HG03469 (cell line): Measurements from ENCODE around the gene TNRC6C.

ENCODE experiments used
- ATAC-seq: cut with Tn5 transposase; IDR thresholded peaks from one replicate; pipeline ENCODE4 v1.9.1; 2021; ENCODE audit warnings: mild to moderate bottlenecking, moderate library complexity, moderate number of reproducible peaks; ENCODE audit not compliant: unreplicated experiment

The TNRC6C gene

GRCh38 chr17:77957857-77958715 lies at the start of gene TNRC6C:
Gene TNRC6C (plus strand): TSS chr17:77958703. CDS start chr17:78004207, 45,504 bp downstream.
- peak; percentile 54 for ATAC-seq

GRCh38 chr17:77909236-77909635 lies 49.3 kb upstream of the TNRC6C start:
- no peak for ATAC-seq

- ATAC-seq, result no peak
Measured at GRCh38 chr17:77909816-77910215, 48.7 kb upstream of the TNRC6C start.

GRCh38 chr17:77914385-77915254 lies 43.9 kb upstream of the TNRC6C start:
- ATAC-seq, result no peak

GRCh38 chr17:77915594-77916021 lies 42.9 kb upstream of the TNRC6C start:
- no peak for ATAC-seq

GRCh38 chr17:77916264-77916663 lies 42.2 kb upstream of the TNRC6C start:
- ATAC-seq, result no peak

- no peak for ATAC-seq
Measured at GRCh38 chr17:77916703-77917481, 41.6 kb upstream of the TNRC6C start.

GRCh38 chr17:77919276-77919675 lies 39.2 kb upstream of the TNRC6C start:
- ATAC-seq, result no peak

- ATAC-seq, result no peak
Measured at GRCh38 chr17:77923135-77923534, 35.4 kb upstream of the TNRC6C start.

GRCh38 chr17:77923776-77924513 lies 34.6 kb upstream of the TNRC6C start:
- ATAC-seq, result no peak

- no peak for ATAC-seq
Measured at GRCh38 chr17:77924757-77925336, 33.7 kb upstream of the TNRC6C start.

GRCh38 chr17:77925831-77926543 lies 32.5 kb upstream of the TNRC6C start:
- ATAC-seq, result no peak

GRCh38 chr17:77926981-77927380 lies 31.5 kb upstream of the TNRC6C start:
- no peak for ATAC-seq

GRCh38 chr17:77927777-77928518 lies 30.6 kb upstream of the TNRC6C start:
- no peak for ATAC-seq

GRCh38 chr17:77928519-77929179 lies 29.9 kb upstream of the TNRC6C start:
- no peak for ATAC-seq

GRCh38 chr17:77929180-77929564 lies 29.3 kb upstream of the TNRC6C start:
- no peak for ATAC-seq

- ATAC-seq, result no peak
Measured at GRCh38 chr17:77929871-77930436, 28.5 kb upstream of the TNRC6C start.
